Adrenal gland (tissue), 5 donors: ENCODE data around the gene TBC1D9.

Experiments used
- POLR2A ChIP-seq, 2 donors: fragments of 450-650 bp; IDR thresholded peaks; one replicate each; pipeline ENCODE4 v1.6.1; 2017; ENCODE audit warnings: antibody characterized with exemption in 2 of 2, mild to moderate bottlenecking in 2 of 2, moderate library complexity in 1 of 2
- TF ChIP-seq, protein P1 (sequence below), 6 experiments: fragments of 450-650 bp in 4 of 6; fragments of 200-600 bp in 2 of 6; sonication (generic) in 1 of 6; IDR thresholded peaks; 1 replicate in 5 of 6; 2 replicates in 1 of 6; pipeline versions ENCODE4 v1.5.1 to v1.8.0; 2016 to 2021; ENCODE audit warnings: antibody characterized with exemption in 6 of 6, mild to moderate bottlenecking in 2 of 6, moderate library complexity in 1 of 6
- donor health status: DM: no; HTN: no; CAD: no.

DNA sequence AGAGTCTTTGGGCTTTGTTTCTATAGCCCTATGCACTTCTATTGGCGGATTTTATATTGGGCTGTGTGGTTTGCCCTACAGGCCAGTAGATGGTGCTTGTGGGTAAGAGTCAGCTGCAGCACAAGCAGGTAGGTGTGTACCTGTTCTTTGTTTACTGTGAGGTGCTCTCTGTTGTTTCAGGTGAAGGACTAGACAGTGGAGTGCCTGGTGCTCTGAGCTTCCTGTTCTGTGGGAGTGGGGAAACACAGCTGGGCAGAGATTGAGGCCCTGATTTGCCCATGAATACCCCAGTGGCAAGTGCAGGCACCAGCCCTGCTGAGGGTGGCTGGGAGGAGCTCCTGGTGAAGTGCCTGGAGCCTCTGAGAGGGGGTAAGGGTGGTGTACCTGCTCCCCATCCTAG, 161.1 kb downstream of the TBC1D9 start:
- TF ChIP-seq, protein P1, sequence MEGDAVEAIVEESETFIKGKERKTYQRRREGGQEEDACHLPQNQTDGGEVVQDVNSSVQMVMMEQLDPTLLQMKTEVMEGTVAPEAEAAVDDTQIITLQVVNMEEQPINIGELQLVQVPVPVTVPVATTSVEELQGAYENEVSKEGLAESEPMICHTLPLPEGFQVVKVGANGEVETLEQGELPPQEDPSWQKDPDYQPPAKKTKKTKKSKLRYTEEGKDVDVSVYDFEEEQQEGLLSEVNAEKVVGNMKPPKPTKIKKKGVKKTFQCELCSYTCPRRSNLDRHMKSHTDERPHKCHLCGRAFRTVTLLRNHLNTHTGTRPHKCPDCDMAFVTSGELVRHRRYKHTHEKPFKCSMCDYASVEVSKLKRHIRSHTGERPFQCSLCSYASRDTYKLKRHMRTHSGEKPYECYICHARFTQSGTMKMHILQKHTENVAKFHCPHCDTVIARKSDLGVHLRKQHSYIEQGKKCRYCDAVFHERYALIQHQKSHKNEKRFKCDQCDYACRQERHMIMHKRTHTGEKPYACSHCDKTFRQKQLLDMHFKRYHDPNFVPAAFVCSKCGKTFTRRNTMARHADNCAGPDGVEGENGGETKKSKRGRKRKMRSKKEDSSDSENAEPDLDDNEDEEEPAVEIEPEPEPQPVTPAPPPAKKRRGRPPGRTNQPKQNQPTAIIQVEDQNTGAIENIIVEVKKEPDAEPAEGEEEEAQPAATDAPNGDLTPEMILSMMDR (IDR thresholded peaks at IDR 0.05): peak in 5 of 6 experiments; percentile 15 to 48 (median 39)
- no peak for TF ChIP-seq POLR2A (IDR thresholded peaks at IDR 0.05)
